ENCODE measurements around the gene MEG3. TPM values are rescaled to one million over a fixed set of nuclear protein-coding genes. Genes with fewer than 3 reads are reported as not detected.

Gene MEG3
- total RNA-seq, 1 donor from 2014 or later: 24.7 TPM

- DNase-seq (peak; percentile 32), ATAC-seq (ENCODE audit: poor library complexity) (no peak)
- intact Hi-C loops (cut with DNase I): no loop called here
These were observed 41.9 kb downstream of the MEG3 start for GRCh38 chr14:100867631-100868315.

GRCh38 chr14:100868621-100869370 lies 42.9 kb downstream of the MEG3 start:
- ATAC-seq (ENCODE audit: poor library complexity) (no peak), DNase-seq (peak; percentile 30)
- intact Hi-C loops (cut with DNase I): no loop called here

- ATAC-seq (ENCODE audit: poor library complexity) (peak; percentile 10), DNase-seq (peak; percentile 3)
- intact Hi-C loops (cut with DNase I): no loop called here
These were observed 45.6 kb downstream of the MEG3 start for GRCh38 chr14:100871234-100872186.

GRCh38 chr14:100872259-100873095 lies 46.6 kb downstream of the MEG3 start:
- DNase-seq (peak; percentile 20), ATAC-seq (ENCODE audit: poor library complexity) (no peak)
- intact Hi-C loops (cut with DNase I): no loop called here

- DNase-seq (peak; percentile 8), ATAC-seq (ENCODE audit: poor library complexity) (no peak)
- intact Hi-C loops (cut with DNase I): no loop called here
These were observed 47.2 kb downstream of the MEG3 start for GRCh38 chr14:100873096-100873482.

- peak; percentile 8 for DNase-seq
- intact Hi-C loops (cut with DNase I): no loop called here
- ATAC-seq (ENCODE audit: poor library complexity): no peak
These were observed 48.1 kb downstream of the MEG3 start for GRCh38 chr14:100874051-100874410.

GRCh38 chr14:100874411-100875091 lies 48.6 kb downstream of the MEG3 start:
- intact Hi-C loops (cut with DNase I): no loop called here
- ATAC-seq (ENCODE audit: poor library complexity) (no peak), DNase-seq (peak; percentile 8)

- intact Hi-C loops (cut with DNase I): no loop called here
- ATAC-seq (ENCODE audit: poor library complexity) (no peak), DNase-seq (peak; percentile 27)
These were observed 49.2 kb downstream of the MEG3 start for GRCh38 chr14:100875126-100875525.

- ATAC-seq (ENCODE audit: poor library complexity): no peak
- intact Hi-C loops (cut with DNase I): no loop called here
- DNase-seq: peak; percentile 25
These were observed 50.1 kb downstream of the MEG3 start for GRCh38 chr14:100875861-100876590.

GRCh38 chr14:100878271-100879146 lies 52.6 kb downstream of the MEG3 start:
- peak; percentile 30 for DNase-seq
- intact Hi-C loops (cut with DNase I): no loop called here

GRCh38 chr14:100879194-100879593 lies 53.3 kb downstream of the MEG3 start:
- peak; percentile 15 for DNase-seq
- ATAC-seq (ENCODE audit: poor library complexity): no peak
- intact Hi-C loops (cut with DNase I): no loop called here

More at GRCh38 chr14:100878271-100879146, 52.6 kb downstream of the MEG3 start:
- ATAC-seq (ENCODE audit: poor library complexity): no peak

GRCh38 chr14:100879782-100880181 lies 53.9 kb downstream of the MEG3 start:
- ATAC-seq (ENCODE audit: poor library complexity): no peak
- intact Hi-C loops (cut with DNase I): no loop called here
- DNase-seq: peak; percentile 13

- ATAC-seq (ENCODE audit: poor library complexity) (no peak), DNase-seq (peak; percentile 30)
- intact Hi-C loops (cut with DNase I): no loop called here
These were observed 54.6 kb downstream of the MEG3 start for GRCh38 chr14:100880271-100881101.

GRCh38 chr14:100881211-100882025 lies 55.5 kb downstream of the MEG3 start:
- DNase-seq: peak; percentile 16
- no peak for ATAC-seq (ENCODE audit: poor library complexity)
- intact Hi-C loops (cut with DNase I): no loop called here
